Common myeloid progenitor, CD34-positive (primary cell): ENCODE data around the gene SLC17A9.

Experiments
- CTCF ChIA-PET: fragments of 350-600 bp; sonication (Branson Sonifier 250); formaldehyde crosslinking; loops from one replicate; lab custom pipeline; 2021; ENCODE audit warnings: antibody characterized with exemption; lab: Charles Lee
- POLR2A ChIA-PET: fragments of 350-600 bp; sonication (Branson Sonifier 250); formaldehyde crosslinking; loops from one replicate; lab custom pipeline; 2021; ENCODE audit warnings: antibody characterized with exemption; lab: Charles Lee
- DNase-seq, 3 donors: peaks; one replicate each; pipeline versions ENCODE4 v3.0.0 to v3.0.0-alpha.2; 2013
- H3K27ac ChIP-seq, 2 experiments: 1 replicate in 1 of 2; 2 replicates in 1 of 2; pipeline ENCODE4 v1.7.0; 2013; ENCODE audit warnings: inconsistent platforms in 2 of 2, low read length in 2 of 2, mild to moderate bottlenecking in 2 of 2, low read depth in 1 of 2, moderate library complexity in 1 of 2; ENCODE audit not compliant: severe bottlenecking in 2 of 2, insufficient read depth in 1 of 2, poor library complexity in 1 of 2
- H3K27me3 ChIP-seq, 5 experiments: replicated peaks in 2 of 5; 1 replicate in 3 of 5; 2 replicates in 2 of 5; pipeline versions ENCODE4 v1.6.1 to v1.7.0; 2013; ENCODE audit warnings: low read length in 4 of 5, mild to moderate bottlenecking in 2 of 5, moderate library complexity in 2 of 5, inconsistent platforms in 1 of 5; ENCODE audit not compliant: insufficient read depth in 5 of 5, control insufficient read depth in 4 of 5
- H3K36me3 ChIP-seq, 4 experiments: 1 replicate in 2 of 4; 2 replicates in 2 of 4; pipeline versions ENCODE4 v1.6.1 to v1.7.0; 2013; ENCODE audit warnings: low read length in 3 of 4, control low read depth in 1 of 4, mild to moderate bottlenecking in 1 of 4; ENCODE audit not compliant: control insufficient read depth in 4 of 4, insufficient read depth in 4 of 4
- H3K4me1 ChIP-seq, 4 experiments: 1 replicate in 3 of 4; 2 replicates in 1 of 4; pipeline versions ENCODE4 v1.6.1 to v1.7.1; 2013; ENCODE audit warnings: low read length in 3 of 4, mild to moderate bottlenecking in 3 of 4, control low read depth in 1 of 4, inconsistent platforms in 1 of 4, moderate library complexity in 1 of 4; ENCODE audit not compliant: control insufficient read depth in 4 of 4, insufficient read depth in 4 of 4; ENCODE audit errors: control extremely low read depth in 1 of 4
- H3K4me3 ChIP-seq, 7 experiments: 1 replicate in 4 of 7; 2 replicates in 3 of 7; pipeline versions ENCODE4 v1.5.1 to v1.7.0; 2013; ENCODE audit warnings: mild to moderate bottlenecking in 7 of 7, low read length in 6 of 7, moderate library complexity in 6 of 7, inconsistent platforms in 2 of 7, low read depth in 2 of 7, control low read depth in 1 of 7; ENCODE audit not compliant: insufficient read depth in 4 of 7, control insufficient read depth in 1 of 7; ENCODE audit errors: extremely low read depth in 1 of 7
- H3K9me3 ChIP-seq, 5 experiments: 1 replicate in 4 of 5; 2 replicates in 1 of 5; pipeline versions ENCODE4 v1.6.1 to v1.7.1; 2013; ENCODE audit warnings: low read length in 4 of 5, mild to moderate bottlenecking in 2 of 5, inconsistent platforms in 1 of 5, low read depth in 1 of 5, moderate library complexity in 1 of 5; ENCODE audit not compliant: control insufficient read depth in 4 of 5, insufficient read depth in 2 of 5; ENCODE audit errors: control extremely low read depth in 1 of 5
- WGBS: methylation state at CpG from one replicate; pipeline ENCODE4 v1.1.5; 2013; ENCODE audit not compliant: insufficient coverage; 5-methylcytosine and 5-hydroxymethylcytosine counted together

Gene SLC17A9

GRCh38 chr20:62944184-62944583, 8.3 kb upstream of the SLC17A9 start:
- CTCF ChIA-PET = interaction anchor here (1.3 to 2.3 kb wide), 3 partner anchors 9 to 28 kb away, joined by 4 to 6 read pairs (median 5); no protein-coding TSS in a partner anchor
- H3K36me3 ChIP-seq = peaks cover 29 to 82% (median 71%) of the 10 kb centered on the region in 4 experiments
- 98% methylated on average over 5 of the region's 8 CpGs for WGBS
- no peaks in the 10 kb centered on the region for H3K27me3 ChIP-seq
- DNase-seq = no peak
- H3K27ac ChIP-seq = no peak overlapping the region
- H3K4me1 ChIP-seq = peaks cover 0 to 10% (median 7%) of the 10 kb centered on the region in 4 experiments
- H3K9me3 ChIP-seq = peaks cover 0 to 5% (median 4%) of the 10 kb centered on the region in 5 experiments
- POLR2A ChIA-PET = no interaction called here
- H3K4me3 ChIP-seq = no peak overlapping the region

DNA sequence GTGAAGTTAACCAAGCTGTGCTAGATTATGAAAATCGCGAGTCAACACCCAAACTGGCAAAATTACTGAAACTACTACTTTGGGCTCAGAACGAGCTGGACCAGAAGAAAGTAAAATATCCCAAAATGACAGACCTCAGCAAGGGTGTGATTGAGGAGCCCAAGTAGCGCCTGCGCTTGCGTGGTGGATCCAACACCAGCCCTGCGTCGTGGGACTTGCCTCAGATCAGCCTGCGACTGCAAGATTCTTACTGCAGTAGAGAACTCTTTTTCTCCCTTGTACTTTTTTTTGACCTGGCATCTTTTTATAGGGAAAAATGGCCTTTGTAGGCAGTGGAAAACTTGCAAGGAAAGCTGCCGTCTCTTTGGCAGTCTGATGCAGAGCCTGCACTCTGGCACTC, 7.8 kb upstream of the SLC17A9 start:
- peaks cover 29 to 87% (median 76%) of the 10 kb centered on the region in 4 experiments for H3K36me3 ChIP-seq
- peaks cover 0 to 8% (median 4%) of the 10 kb centered on the region in 5 experiments for H3K9me3 ChIP-seq
- H3K4me1 ChIP-seq = peaks cover 0 to 4% (median 2%) of the 10 kb centered on the region in 4 experiments
- H3K27me3 ChIP-seq = no peaks in the 10 kb centered on the region
- CTCF ChIA-PET = interaction anchor here (2.3 kb wide), 1 partner anchor 10 kb away, joined by 6 read pairs; no protein-coding TSS in a partner anchor
- 95% methylated on average over 10 of the region's 10 CpGs for WGBS
- DNase-seq = no peak
- POLR2A ChIA-PET = no interaction called here
- H3K27ac ChIP-seq = no peak overlapping the region
- H3K4me3 ChIP-seq = no peak overlapping the region

GRCh38 chr20:62945771-62946339, 6.7 kb upstream of the SLC17A9 start:
- ChIA-PET CTCF (interaction anchor here (2.3 kb wide), 1 partner anchor 11 kb away, joined by 6 read pairs; no protein-coding TSS in a partner anchor), POLR2A (no interaction called here)
- Histone ChIP-seq H3K9me3 (peaks cover 0 to 9% (median 4%) of the 10 kb centered on the region in 5 experiments), H3K27me3 (no peaks in the 10 kb centered on the region), H3K27ac (no peak overlapping the region), H3K4me3 (no peak overlapping the region), H3K36me3 (peaks cover 28 to 90% (median 81%) of the 10 kb centered on the region in 4 experiments), H3K4me1 (peaks cover 0 to under 1% (median 0%) of the 10 kb centered on the region in 4 experiments)
- 96% methylated on average over 25 of the region's 25 CpGs for WGBS
- no peak for DNase-seq

DNA sequence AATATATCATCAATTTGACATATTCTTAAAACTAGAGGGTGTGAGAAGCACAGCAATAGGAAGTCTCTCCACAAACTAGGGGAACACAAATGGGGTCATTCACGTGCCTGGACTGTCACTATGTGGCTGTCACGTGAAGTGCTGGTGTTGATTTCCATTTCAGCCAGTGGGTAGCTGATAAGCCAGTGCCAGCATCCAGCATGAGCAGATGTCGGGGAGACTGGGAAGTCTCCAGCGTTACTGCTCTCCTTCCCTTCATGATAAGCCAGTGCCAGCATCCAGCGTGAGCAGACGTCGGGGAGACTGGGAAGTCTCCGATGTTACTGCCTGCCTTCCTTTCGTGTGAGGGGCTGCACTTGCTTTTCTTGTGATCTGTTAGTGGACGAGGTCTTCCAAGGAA, 5.6 kb upstream of the SLC17A9 start:
- no peak for DNase-seq
- POLR2A ChIA-PET = interaction anchor here (0.7 kb wide), 1 partner anchor 420 kb away, joined by 4 read pairs; no protein-coding TSS in a partner anchor
- Histone ChIP-seq H3K9me3 (peaks cover 0 to 9% (median 4%) of the 10 kb centered on the region in 5 experiments), H3K36me3 (peaks cover 22 to 83% (median 74%) of the 10 kb centered on the region in 4 experiments), H3K4me1 (peaks cover 0 to 9% (median 6%) of the 10 kb centered on the region in 4 experiments), H3K27ac (no peak overlapping the region), H3K4me3 (no peak overlapping the region), H3K27me3 (no peaks in the 10 kb centered on the region)
- WGBS = 97% methylated on average over 10 of the region's 10 CpGs
- CTCF ChIA-PET = no interaction called here

- Histone ChIP-seq H3K4me1 (peaks cover 2 to 15% (median 13%) of the 10 kb centered on the region in 4 experiments), H3K27ac (no peak overlapping the region), H3K9me3 (peaks cover 0 to 9% (median 4%) of the 10 kb centered on the region in 5 experiments), H3K4me3 (no peak overlapping the region), H3K27me3 (no peaks in the 10 kb centered on the region), H3K36me3 (peaks cover 20 to 78% (median 68%) of the 10 kb centered on the region in 4 experiments)
- over 99% methylated on average over 16 of the region's 17 CpGs for WGBS
- DNase-seq = no peak
- ChIA-PET CTCF (interaction anchor here (0.8 to 1.7 kb wide), 5 partner anchors 13 to 41 kb away, joined by 3 to 5 read pairs (median 4); partner anchors contain the start of gene DIDO1), POLR2A (interaction anchor here (1.7 kb wide), 1 partner anchor 10 kb away, joined by 5 read pairs; the partner anchor contains the start of gene GID8)
These were observed 4.8 kb upstream of the SLC17A9 start for GRCh38 chr20:62947532-62948300.

GRCh38 chr20:62949153-62949821, 3.2 kb upstream of the SLC17A9 start:
- Histone ChIP-seq H3K27ac (no peak overlapping the region), H3K4me1 (peaks cover 2 to 29% (median 26%) of the 10 kb centered on the region in 4 experiments), H3K36me3 (peaks cover 12 to 63% (median 54%) of the 10 kb centered on the region in 4 experiments), H3K9me3 (peaks cover 0 to 9% (median 4%) of the 10 kb centered on the region in 5 experiments), H3K27me3 (no peaks in the 10 kb centered on the region), H3K4me3 (no peak overlapping the region)
- ChIA-PET POLR2A (interaction anchor here (1.7 kb wide), 1 partner anchor 12 kb away, joined by 5 read pairs; the partner anchor contains the start of gene GID8), CTCF (interaction anchor here (0.8 to 2.1 kb wide), 11 partner anchors 15 to 62 kb away, joined by 3 to 6 read pairs (median 4); partner anchors contain the start of genes BHLHE23 and DIDO1)
- DNase-seq = no peak
- 100% methylated on average over 3 of the region's 6 CpGs for WGBS
